Loucy (cell line): Measurements from ENCODE around the gene TMEM255A.

Experiments used
- EZH2phosphoT487 ChIP-seq: fragments of 200-600 bp; IDR thresholded peaks from 2 replicates; pipeline ENCODE4 v1.6.1; 2018; ENCODE audit warnings: antibody characterized with exemption, mild to moderate bottlenecking, moderate library complexity, borderline replicate concordance
- TF ChIP-seq, protein P1 (sequence below): fragments of 200-600 bp; sonication (generic); conservative IDR thresholded peaks from 2 replicates; pipeline ENCODE4 v1.5.1; 2014; ENCODE audit warnings: mild to moderate bottlenecking, antibody characterized with exemption, low read length

DNA sequence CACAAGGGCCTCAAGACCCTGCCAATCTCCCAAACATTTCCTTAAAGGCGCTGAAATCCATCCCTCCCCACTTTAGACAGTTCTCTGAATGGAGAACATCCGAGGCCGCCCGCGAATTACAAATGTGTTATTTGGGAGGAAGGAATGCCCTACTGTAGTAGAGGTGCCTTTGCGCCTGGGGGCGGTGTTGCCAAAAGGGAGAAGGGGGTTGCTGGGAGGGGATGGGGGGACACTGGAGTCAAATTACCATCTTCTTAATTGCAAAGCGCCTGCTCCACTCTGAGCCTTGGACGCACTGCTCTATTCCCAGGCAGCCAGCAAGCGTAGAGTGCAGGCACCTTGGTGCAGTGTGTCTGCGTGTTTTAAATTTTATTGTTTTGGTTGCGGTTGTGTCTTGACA, 2.7 kb downstream of the TMEM255A start:
- TF ChIP-seq, protein P1, sequence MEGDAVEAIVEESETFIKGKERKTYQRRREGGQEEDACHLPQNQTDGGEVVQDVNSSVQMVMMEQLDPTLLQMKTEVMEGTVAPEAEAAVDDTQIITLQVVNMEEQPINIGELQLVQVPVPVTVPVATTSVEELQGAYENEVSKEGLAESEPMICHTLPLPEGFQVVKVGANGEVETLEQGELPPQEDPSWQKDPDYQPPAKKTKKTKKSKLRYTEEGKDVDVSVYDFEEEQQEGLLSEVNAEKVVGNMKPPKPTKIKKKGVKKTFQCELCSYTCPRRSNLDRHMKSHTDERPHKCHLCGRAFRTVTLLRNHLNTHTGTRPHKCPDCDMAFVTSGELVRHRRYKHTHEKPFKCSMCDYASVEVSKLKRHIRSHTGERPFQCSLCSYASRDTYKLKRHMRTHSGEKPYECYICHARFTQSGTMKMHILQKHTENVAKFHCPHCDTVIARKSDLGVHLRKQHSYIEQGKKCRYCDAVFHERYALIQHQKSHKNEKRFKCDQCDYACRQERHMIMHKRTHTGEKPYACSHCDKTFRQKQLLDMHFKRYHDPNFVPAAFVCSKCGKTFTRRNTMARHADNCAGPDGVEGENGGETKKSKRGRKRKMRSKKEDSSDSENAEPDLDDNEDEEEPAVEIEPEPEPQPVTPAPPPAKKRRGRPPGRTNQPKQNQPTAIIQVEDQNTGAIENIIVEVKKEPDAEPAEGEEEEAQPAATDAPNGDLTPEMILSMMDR = no peak
- TF ChIP-seq EZH2phosphoT487 = no peak
